B cell (primary cell): ENCODE data around the gene CELA3A. TPM values are rescaled to one million over a fixed set of nuclear protein-coding genes. Genes with fewer than 3 reads are reported as not detected.

Experiments used
- ATAC-seq: fragments of 200-7000 bp; cut with Tn5 transposase; one replicate; pipeline ENCODE4 v1.10.0; 2021; ENCODE audit warnings: low read depth, mild to moderate bottlenecking, moderate number of reproducible peaks, moderate library complexity
- CTCF ChIA-PET: fragments of 350-600 bp; sonication (Branson Sonifier 250); formaldehyde crosslinking; loops from one replicate; lab custom pipeline; 2021; ENCODE audit warnings: antibody characterized with exemption, inconsistent platforms; lab: Charles Lee
- POLR2A ChIA-PET: fragments of 350-600 bp; sonication (Branson Sonifier 250); formaldehyde crosslinking; loops from one replicate; lab custom pipeline; 2021; ENCODE audit warnings: antibody characterized with exemption; lab: Charles Lee
- DNase-seq: peaks from one replicate; pipeline ENCODE4 v3.0.0; 2013
- H2AFZ ChIP-seq: 2 replicates; pipeline ENCODE4 v1.6.1; 2012; ENCODE audit warnings: mild to moderate bottlenecking, low read depth, low read length; ENCODE audit not compliant: insufficient read depth, poor library complexity, severe bottlenecking
- H3K27ac ChIP-seq, 2 donors: 1 replicate in 1 of 2; 2 replicates in 1 of 2; pipeline ENCODE4 v1.5.1; 2012 to 2013; ENCODE audit warnings: low read length in 2 of 2, mild to moderate bottlenecking in 2 of 2, moderate library complexity in 1 of 2
- H3K27me3 ChIP-seq, 4 experiments: fragments of 200-600 bp in 1 of 4; sonication (generic) in 1 of 4; replicated peaks in 1 of 4; 1 replicate in 2 of 4; 2 replicates in 2 of 4; pipeline versions ENCODE4 v1.6.1 to v1.7.0; 2013 to 2016; ENCODE audit warnings: low read length in 3 of 4, mild to moderate bottlenecking in 2 of 4, mixed read lengths in 1 of 4, moderate library complexity in 1 of 4; ENCODE audit not compliant: insufficient read depth in 4 of 4, control insufficient read depth in 3 of 4; ENCODE audit errors: control extremely low read depth in 1 of 4
- H3K36me3 ChIP-seq, 2 experiments: replicated peaks in 1 of 2; 1 replicate in 1 of 2; 2 replicates in 1 of 2; pipeline versions ENCODE4 v1.6.1 to v1.7.1; 2013; ENCODE audit warnings: low read length in 1 of 2; ENCODE audit not compliant: insufficient read depth in 2 of 2, control insufficient read depth in 1 of 2; ENCODE audit errors: control extremely low read depth in 1 of 2, extremely low read depth in 1 of 2
- H3K4me1 ChIP-seq, 2 donors: fragments of 200-600 bp in 1 of 2; sonication (generic) in 1 of 2; 1 replicate in 1 of 2; 2 replicates in 1 of 2; pipeline versions ENCODE4 v1.5.1 to v1.6.1; 2013 to 2017; ENCODE audit warnings: low read length in 2 of 2; ENCODE audit not compliant: control insufficient read depth in 2 of 2, insufficient read depth in 2 of 2
- H3K4me2 ChIP-seq: replicated peaks from 2 replicates; pipeline ENCODE3; 2012; ENCODE audit warnings: mild to moderate bottlenecking, low read depth, low read length; ENCODE audit not compliant: poor library complexity, severe bottlenecking
- H3K4me3 ChIP-seq, 5 experiments: fragments of 200-600 bp in 1 of 5; sonication (generic) in 1 of 5; 1 replicate in 3 of 5; 2 replicates in 2 of 5; pipeline versions ENCODE4 v1.5.1 to v1.7.0; 2011 to 2016; ENCODE audit warnings: low read length in 4 of 5, mild to moderate bottlenecking in 4 of 5, low read depth in 2 of 5, control low read depth in 1 of 5, moderate library complexity in 1 of 5; ENCODE audit not compliant: insufficient read depth in 1 of 5; ENCODE audit errors: control extremely low read depth in 1 of 5, extremely low read depth in 1 of 5
- H3K79me2 ChIP-seq: fragments of 200-600 bp; sonication (generic); one replicate; pipeline ENCODE4 v1.6.0; 2016; ENCODE audit warnings: low read length; ENCODE audit not compliant: control insufficient read depth, insufficient read depth
- H3K9ac ChIP-seq: fragments of 200-600 bp; sonication (generic); 2 replicates; pipeline ENCODE4 v1.6.1; 2017; ENCODE audit warnings: mild to moderate bottlenecking, low read length, moderate library complexity
- H3K9me3 ChIP-seq, 3 donors: one replicate each; pipeline versions ENCODE4 v1.6.1 to v1.7.1; 2013; ENCODE audit warnings: low read length in 2 of 3; ENCODE audit not compliant: control insufficient read depth in 2 of 3, insufficient read depth in 1 of 3; ENCODE audit errors: control extremely low read depth in 1 of 3
- H4K20me1 ChIP-seq: 2 replicates; pipeline ENCODE4 v1.6.0; 2012; ENCODE audit warnings: mild to moderate bottlenecking, low read length; ENCODE audit not compliant: insufficient read depth, control insufficient read depth, poor library complexity, severe bottlenecking
- H3K27ac Mint-ChIP-seq: one replicate; pipeline ENCODE4 v1.8.0; 2021; ENCODE audit warnings: mixed read lengths
- H3K27me3 Mint-ChIP-seq: one replicate; pipeline ENCODE4 v1.8.0; 2021; ENCODE audit warnings: mixed read lengths
- H3K4me1 Mint-ChIP-seq: one replicate; pipeline ENCODE4 v1.8.0; 2021; ENCODE audit warnings: mixed read lengths
- H3K4me3 Mint-ChIP-seq: one replicate; pipeline ENCODE4 v1.8.0; 2021; ENCODE audit warnings: mixed read lengths
- H3K9me3 Mint-ChIP-seq: one replicate; pipeline ENCODE4 v1.8.0; 2022; ENCODE audit warnings: mixed read lengths; ENCODE audit not compliant: insufficient read depth
- EZH2 ChIP-seq: IDR thresholded peaks from 2 replicates; pipeline ENCODE4 v1.6.1; 2012; ENCODE audit warnings: borderline replicate concordance, low read depth, mild to moderate bottlenecking, moderate library complexity, low read length; ENCODE audit not compliant: insufficient read depth, poor library complexity, severe bottlenecking
- WGBS: methylation state at CpG from one replicate; pipeline ENCODE4 v1.1.5; 2013; ENCODE audit warnings: missing lambda C conversion rate; ENCODE audit not compliant: insufficient coverage; 5-methylcytosine and 5-hydroxymethylcytosine counted together
- intact Hi-C: fragments of 100-400 bp; cut with micrococcal nuclease; formaldehyde crosslinking; loops from one replicate; pipeline ENCODE4 v1.10.0; 2022
- polyA plus RNA-seq: library from polyadenylated mRNA; depleted of rRNA; stranded (reverse); fragments of >200 nt; gene quantifications from 2 replicates; pipeline ENCODE4 v1.2.3, GENCODE V29; 2012
- total RNA-seq, 2 donors: library from RNA; stranded (reverse); fragments of 120-200 nt in 1 of 2; gene quantifications; 1 replicate in 1 of 2; 2 replicates in 1 of 2; pipeline versions ENCODE4 v1.2.3 to v1.2.4, GENCODE V29; 2013 to 2022
- TF ChIP-seq, protein P1 (sequence below): fragments of 200-600 bp; IDR thresholded peaks from one replicate; pipeline ENCODE4 v1.8.0; 2022; ENCODE audit warnings: antibody characterized with exemption, mild to moderate bottlenecking

The CELA3A gene
- total and polyA plus RNA-seq, 2 donors (not counting 1 experiment from before 2014, with no cell fraction given) = not detected

DNA sequence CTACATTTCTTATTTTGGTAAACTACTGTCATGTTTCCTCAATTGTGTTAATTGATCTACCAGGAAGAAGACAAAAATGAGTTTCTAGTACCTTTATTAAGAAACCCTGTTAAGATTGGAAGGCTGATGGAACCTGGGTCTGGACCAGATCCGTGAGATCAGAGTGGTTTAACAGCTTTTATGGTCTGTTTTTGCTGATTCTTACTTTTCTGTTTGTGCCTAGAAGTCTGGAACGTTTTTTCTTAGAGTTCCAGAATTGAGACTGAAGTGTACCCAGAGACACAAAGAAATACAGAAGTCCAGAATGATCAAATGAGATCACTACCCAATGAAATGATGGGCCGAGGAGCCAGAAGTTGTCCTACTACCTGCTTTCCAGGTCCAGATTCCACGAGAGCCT, 28.6 kb downstream of the CELA3A start:
- peaks cover 15 to 27% of the 10 kb centered on the region in 2 donors for H3K4me1 ChIP-seq
- H3K4me3 ChIP-seq = no peak overlapping the region
- Mint-ChIP-seq H3K9me3 (no peaks in the 10 kb centered on the region), H3K4me1 (peaks cover 38% of the 10 kb centered on the region), H3K27ac (peak overlapping the region; percentile 41), H3K27me3 (no peaks in the 10 kb centered on the region), H3K4me3 (no peak overlapping the region)
- H3K9me3 ChIP-seq = peaks cover 0 to 6% (median 0%) of the 10 kb centered on the region in 3 donors
- POLR2A ChIA-PET = no interaction called here
- no peak overlapping the region for H2AFZ ChIP-seq
- no peak for TF ChIP-seq EZH2
- TF ChIP-seq, protein P1, sequence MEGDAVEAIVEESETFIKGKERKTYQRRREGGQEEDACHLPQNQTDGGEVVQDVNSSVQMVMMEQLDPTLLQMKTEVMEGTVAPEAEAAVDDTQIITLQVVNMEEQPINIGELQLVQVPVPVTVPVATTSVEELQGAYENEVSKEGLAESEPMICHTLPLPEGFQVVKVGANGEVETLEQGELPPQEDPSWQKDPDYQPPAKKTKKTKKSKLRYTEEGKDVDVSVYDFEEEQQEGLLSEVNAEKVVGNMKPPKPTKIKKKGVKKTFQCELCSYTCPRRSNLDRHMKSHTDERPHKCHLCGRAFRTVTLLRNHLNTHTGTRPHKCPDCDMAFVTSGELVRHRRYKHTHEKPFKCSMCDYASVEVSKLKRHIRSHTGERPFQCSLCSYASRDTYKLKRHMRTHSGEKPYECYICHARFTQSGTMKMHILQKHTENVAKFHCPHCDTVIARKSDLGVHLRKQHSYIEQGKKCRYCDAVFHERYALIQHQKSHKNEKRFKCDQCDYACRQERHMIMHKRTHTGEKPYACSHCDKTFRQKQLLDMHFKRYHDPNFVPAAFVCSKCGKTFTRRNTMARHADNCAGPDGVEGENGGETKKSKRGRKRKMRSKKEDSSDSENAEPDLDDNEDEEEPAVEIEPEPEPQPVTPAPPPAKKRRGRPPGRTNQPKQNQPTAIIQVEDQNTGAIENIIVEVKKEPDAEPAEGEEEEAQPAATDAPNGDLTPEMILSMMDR = no peak
- no peak overlapping the region for H3K4me2 ChIP-seq
- H3K36me3 ChIP-seq = peaks cover 0 to 8% of the 10 kb centered on the region in 2 experiments
- H3K27ac ChIP-seq = no peak overlapping the region
- H3K79me2 ChIP-seq = peaks cover 16% of the 10 kb centered on the region
- intact Hi-C loops = no loop called here
- H3K27me3 ChIP-seq = no peaks in the 10 kb centered on the region
- no peak for ATAC-seq
- 100% methylated on average over 3 of the region's 4 CpGs for WGBS
- no peaks in the 10 kb centered on the region for H4K20me1 ChIP-seq
- CTCF ChIA-PET = interaction anchor here (1.0 kb wide), 1 partner anchor 24 kb away, joined by 3 read pairs; no protein-coding TSS in a partner anchor
- no peak overlapping the region for H3K9ac ChIP-seq
- DNase-seq = no peak

DNA sequence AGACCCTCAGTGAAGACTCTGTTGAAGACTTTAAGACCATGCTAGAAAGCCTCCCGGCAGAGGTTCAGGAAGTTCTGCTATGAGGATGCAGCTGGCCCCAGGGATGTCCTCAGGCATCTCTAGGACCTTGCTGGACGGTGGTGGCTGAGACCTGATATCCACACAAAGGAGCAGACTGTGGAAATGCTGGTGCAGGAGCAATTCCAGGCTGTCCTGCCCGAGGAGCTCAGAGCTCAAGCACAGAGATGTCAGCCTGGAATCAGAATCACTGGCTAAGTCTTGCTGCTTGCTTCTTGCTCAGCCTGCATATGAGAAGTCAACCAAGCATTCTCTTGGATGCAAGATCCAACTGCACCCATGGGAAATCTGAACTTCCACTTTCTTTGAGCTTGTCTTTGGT, 29.0 kb downstream of the CELA3A start:
- no peak overlapping the region for H3K4me3 Mint-ChIP-seq
- H3K27me3 Mint-ChIP-seq = no peaks in the 10 kb centered on the region
- Histone ChIP-seq H3K27ac (no peak overlapping the region), H3K9ac (no peak overlapping the region), H3K79me2 (peaks cover 16% of the 10 kb centered on the region), H3K36me3 (peaks cover 0 to 8% of the 10 kb centered on the region in 2 experiments), H3K4me3 (no peak overlapping the region), H3K4me1 (peaks cover 15 to 27% of the 10 kb centered on the region in 2 donors), H3K4me2 (no peak overlapping the region), H3K9me3 (peaks cover 0 to 6% (median 0%) of the 10 kb centered on the region in 3 donors), H2AFZ (no peak overlapping the region), H4K20me1 (no peaks in the 10 kb centered on the region), H3K27me3 (no peaks in the 10 kb centered on the region)
- DNase-seq (no peak), ATAC-seq (no peak)
- 100% methylated on average over 3 of the region's 3 CpGs for WGBS
- ChIA-PET CTCF (interaction anchor here (1.0 kb wide), 1 partner anchor 24 kb away, joined by 3 read pairs; no protein-coding TSS in a partner anchor), POLR2A (interaction anchor here (0.7 to 1.6 kb wide), 2 partner anchors 22 to 1589 kb away, joined by 4 to 6 read pairs; partner anchors contain the start of gene CDC42)
- TF ChIP-seq, protein P1 = no peak
- no peak for TF ChIP-seq EZH2
- intact Hi-C loops = no loop called here
- H3K27ac Mint-ChIP-seq = peak overlapping the region; percentile 41
- H3K4me1 Mint-ChIP-seq = peaks cover 36% of the 10 kb centered on the region
- no peaks in the 10 kb centered on the region for H3K9me3 Mint-ChIP-seq
